Left renal pelvis (tissue), 4 donors: ENCODE measurements around the gene TUBA8. TPM values are rescaled to one million over a fixed set of nuclear protein-coding genes. Genes with fewer than 3 reads are reported as not detected.
A peak's percentile ranks its signal among the peaks of the same experiment; 100 is the strongest.
"Not testable (repeated sequence)": the region's sequence is repeated elsewhere in the genome, so short reads cannot be mapped to it uniquely, and the experiment has no call there.

Experiments
- DNase-seq, 4 donors: peaks; one replicate each; pipeline ENCODE4 v3.0.0-alpha.2; 2013; ENCODE audit warnings: low read depth in 4 of 4, low spot score in 3 of 4
- polyA plus RNA-seq, 4 donors: library from polyadenylated mRNA; unstranded; fragments of 120-200 nt; gene quantifications; one replicate each; pipeline ENCODE4 v1.2.1, GENCODE V29; 2013; ENCODE audit not compliant: insufficient read length in 4 of 4

TUBA8 gene
- polyA plus RNA-seq, 4 donors: 3.1 to 3.5 (median 3.2) TPM

GRCh38 chr22:18121954-18122554 lies 11.4 kb downstream of the TUBA8 start:
- DNase-seq: no peak

GRCh38 chr22:18123476-18124025 lies 12.9 kb downstream of the TUBA8 start:
- DNase-seq: not testable (repeated sequence)

GRCh38 chr22:18126606-18127005 lies 16.0 kb downstream of the TUBA8 start:
- no peak for DNase-seq

DNA sequence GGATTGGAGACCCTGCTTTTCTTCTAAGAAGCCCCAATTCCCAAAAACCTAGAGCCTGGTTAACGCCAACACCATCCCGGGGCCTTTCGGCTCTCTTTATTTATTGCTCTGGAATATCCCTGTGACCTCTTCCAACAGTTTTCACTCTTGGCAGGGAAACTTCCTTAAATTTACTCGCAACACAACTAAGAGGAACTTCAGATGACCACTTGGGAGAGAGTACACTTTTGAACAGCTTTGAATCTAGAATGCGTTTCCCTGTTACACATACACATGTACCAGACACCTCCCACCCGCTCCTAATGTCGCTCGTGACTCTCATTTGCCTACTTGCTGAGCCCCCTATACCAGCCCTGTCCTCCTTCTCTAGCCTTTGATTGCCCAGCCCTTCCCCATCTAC lies 19.4 kb downstream of the TUBA8 start:
- DNase-seq: no peak

GRCh38 chr22:18130699-18131429 lies 20.3 kb downstream of the TUBA8 start:
- no peak for DNase-seq

DNA sequence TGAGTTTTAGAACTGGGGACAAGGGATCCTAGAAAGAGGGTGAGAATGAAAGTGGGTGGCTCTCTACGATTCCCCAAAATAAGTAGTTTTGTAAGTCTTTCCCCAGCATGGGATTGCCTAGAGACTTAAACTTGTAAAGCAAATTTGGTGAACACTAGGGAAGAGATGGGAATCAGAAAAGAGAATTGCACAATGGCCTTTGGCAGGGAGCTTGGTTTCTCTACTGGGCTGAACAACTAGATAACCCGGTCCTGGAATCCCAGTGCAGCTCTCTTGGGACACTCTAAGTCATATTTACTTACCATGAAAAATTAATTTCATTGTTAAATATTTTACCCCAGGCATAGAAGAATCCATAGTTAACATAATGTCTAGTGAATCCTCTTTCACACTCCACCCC lies 22.8 kb downstream of the TUBA8 start:
- DNase-seq: no peak

DNA sequence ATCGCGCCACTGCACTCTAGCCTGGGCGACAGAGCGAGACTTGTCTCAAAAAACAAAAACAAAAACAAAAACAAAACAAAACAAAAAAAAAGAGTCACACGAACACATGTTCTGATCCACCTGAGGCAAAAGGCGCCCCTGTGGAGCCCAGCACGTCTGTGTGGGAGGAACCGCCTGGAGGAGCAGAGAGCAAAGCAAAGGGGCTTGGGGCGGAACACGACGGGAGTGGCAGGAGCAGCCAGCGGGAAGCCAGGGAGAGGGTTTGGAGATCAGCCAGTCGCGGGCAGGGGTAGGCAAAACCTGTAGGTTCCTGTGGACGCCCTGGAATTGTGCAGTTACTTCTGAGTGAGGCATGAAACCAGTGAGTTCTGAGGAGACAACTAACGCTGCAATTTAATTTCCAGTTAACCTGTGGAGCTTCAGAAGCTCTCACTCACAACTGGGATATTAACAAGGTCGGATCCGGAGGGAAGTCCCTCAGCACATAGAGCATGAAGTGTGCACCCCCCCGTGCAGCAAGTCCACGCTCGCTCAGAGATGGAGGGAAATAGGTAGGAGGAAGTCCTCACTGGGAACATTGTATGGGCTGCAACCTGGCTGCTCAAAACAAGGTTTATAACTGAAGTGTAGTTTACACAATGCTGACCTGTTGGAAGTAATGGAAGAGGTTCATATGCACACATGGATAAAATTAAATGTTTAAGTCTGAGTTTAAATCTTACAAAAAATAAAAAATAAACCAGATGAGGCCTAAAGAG lies 26.1 kb downstream of the TUBA8 start:
- DNase-seq: no peak

DNA sequence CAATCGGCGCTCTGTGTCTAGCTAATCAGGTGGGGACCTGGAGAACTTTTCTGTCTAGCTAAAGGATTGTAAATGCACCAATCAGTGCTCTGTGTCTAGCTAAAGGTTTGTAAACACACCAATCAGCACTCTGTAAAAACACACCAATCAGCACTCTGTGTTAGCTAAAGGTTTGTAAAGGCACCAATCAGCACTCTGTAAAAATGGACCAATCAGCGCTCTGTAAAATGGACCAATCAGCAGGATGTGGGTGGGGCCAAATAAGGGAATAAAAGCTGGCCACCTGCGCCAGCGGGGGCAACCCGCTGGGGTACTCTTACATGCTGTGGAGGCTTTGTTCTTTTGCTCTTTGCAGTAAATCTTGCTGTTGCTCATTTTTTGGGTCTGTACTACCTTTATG lies 30.4 kb downstream of the TUBA8 start:
- not testable (repeated sequence) for DNase-seq

DNA sequence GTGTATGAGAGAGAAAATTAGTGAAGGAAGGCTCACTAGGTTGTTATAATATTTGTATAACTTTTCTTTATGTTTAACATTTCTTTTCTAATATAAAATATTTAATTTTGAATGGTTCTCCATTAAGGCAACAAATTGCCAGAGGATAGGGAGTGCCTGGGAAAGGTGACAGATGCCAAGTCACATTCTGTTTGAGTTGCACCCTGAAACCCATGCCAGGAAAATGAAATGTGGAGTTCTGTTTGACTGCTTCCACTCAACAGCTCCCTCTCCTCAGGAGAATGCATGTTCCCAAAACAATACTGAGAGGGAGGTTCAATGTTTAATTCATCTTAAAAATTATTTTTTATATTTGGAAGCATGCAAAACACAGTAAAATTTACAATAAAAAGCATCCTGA lies 33.5 kb downstream of the TUBA8 start:
- DNase-seq: no peak

DNA sequence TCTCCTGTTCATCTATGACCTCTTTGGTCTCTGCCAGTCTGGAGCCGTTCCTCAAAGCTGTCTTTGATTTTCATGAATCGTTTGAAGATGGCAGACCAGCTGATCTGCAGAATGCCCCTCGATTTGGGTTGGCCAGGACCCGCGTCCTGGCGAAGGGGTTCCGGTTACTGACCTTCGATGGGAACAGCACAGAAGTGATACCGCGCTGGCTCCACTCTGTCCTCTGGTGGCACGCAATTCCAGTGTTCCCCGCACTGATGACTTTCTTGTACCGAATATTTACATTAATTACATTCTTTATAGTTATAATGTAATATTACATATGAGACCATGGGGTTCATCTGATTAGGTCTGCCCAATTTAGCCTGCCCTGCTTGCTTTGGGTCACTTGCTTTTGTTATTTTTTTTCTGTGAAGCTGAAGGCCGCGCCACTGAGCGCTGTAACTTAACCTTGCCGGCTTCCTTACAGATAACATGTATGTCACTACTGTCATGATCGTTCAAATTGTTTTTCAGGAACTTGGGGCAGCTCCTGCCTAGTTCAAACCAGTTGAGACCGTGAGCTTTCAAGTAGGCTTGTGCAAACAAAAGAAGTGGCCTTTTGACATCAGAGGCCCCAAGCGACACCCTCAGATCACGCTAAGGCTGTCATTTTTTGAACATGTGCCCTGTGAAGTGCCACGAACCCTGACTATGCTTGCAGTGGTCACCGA lies 35.2 kb downstream of the TUBA8 start:
- no peak for DNase-seq

- DNase-seq: no peak
Measured at GRCh38 chr22:18146389-18146753, 35.8 kb downstream of the TUBA8 start.

GRCh38 chr22:18147791-18148190 lies 37.2 kb downstream of the TUBA8 start:
- no peak for DNase-seq

GRCh38 chr22:18148293-18148965 lies 37.8 kb downstream of the TUBA8 start:
- no peak for DNase-seq

DNA sequence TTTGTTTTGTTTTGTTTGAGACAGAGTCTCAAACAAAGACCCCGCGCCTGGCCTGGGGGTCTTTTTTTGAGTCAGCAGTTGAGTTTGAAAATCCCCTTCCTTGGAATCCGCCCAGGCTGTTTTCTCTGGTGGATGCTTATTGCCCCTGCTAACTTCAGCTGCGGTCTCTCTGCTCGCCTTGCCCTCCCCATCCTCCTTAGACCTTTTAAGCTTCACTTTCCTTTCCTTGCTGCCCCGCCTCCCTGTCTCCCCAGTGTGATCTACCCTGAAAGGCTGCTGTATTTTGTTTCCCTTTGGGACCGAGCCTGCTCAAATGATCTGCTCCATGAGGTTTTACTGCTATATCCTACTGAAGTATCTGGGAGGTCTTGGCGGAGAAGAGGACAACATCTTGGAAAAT lies 41.9 kb downstream of the TUBA8 start:
- DNase-seq: no peak

- DNase-seq: no peak
Measured at GRCh38 chr22:18154821-18155390, 44.3 kb downstream of the TUBA8 start.

- not testable (repeated sequence) for DNase-seq
Measured at GRCh38 chr22:18155546-18155945, 44.9 kb downstream of the TUBA8 start.

DNA sequence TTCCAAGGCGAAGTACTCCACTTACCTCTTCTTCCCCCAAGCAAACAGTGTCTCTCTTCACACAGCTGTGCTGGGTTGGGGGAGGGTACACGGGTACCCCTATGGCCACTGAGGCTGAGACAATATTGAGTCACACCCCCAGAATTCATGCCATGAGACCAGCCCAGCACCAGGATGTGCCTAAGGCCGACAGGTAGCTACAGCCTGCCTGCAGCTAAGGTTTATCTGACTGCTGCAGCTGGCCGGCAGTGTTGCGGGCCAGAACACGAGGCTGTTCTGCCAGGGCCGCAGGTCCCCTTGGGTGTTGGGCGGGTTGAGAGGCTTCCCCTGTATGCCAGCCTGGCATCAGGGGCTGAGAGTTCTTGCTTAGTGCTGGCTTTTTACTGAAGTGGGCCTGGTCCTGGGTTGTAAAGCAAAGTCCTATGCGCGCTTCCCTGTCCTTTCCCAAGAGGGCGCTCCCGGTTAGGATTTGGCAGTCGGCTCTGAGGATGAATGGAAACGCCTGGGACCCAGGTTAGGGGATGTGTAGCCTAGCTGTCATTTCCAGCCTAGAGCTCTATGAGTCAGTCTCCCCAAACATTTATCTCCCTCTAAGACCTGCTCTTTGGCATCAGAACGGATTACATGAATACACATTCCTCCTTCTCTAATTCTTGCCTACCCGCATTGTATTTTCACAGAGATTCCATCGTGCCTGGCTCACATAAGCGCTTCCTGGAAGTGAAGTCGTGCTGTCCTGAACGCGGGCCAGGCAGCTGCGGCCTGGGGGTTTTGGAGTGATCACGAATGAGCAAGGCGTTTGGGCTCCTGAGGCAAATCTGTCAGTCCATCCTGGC lies 46.5 kb downstream of the TUBA8 start:
- peak in 3 of 4 donors; percentile 49 to 56 (median 50) for DNase-seq

GRCh38 chr22:18157714-18158028 lies 47.1 kb downstream of the TUBA8 start:
- DNase-seq: no peak

- not testable (repeated sequence) for DNase-seq
Measured at GRCh38 chr22:18160641-18161040, 50.0 kb downstream of the TUBA8 start.
